HG02588 (cell line): ENCODE data around the gene RBM17.
A peak's percentile ranks its signal among the peaks of the same experiment; 100 is the strongest.
"Not testable (repeated sequence)": the region's sequence is repeated elsewhere in the genome, so short reads cannot be mapped to it uniquely, and the experiment has no call there.

Source experiments
- ATAC-seq: cut with Tn5 transposase; IDR thresholded peaks from one replicate; pipeline ENCODE4 v1.9.1; 2021; ENCODE audit warnings: mild to moderate bottlenecking, moderate library complexity; ENCODE audit not compliant: unreplicated experiment

RBM17 gene, protein sequence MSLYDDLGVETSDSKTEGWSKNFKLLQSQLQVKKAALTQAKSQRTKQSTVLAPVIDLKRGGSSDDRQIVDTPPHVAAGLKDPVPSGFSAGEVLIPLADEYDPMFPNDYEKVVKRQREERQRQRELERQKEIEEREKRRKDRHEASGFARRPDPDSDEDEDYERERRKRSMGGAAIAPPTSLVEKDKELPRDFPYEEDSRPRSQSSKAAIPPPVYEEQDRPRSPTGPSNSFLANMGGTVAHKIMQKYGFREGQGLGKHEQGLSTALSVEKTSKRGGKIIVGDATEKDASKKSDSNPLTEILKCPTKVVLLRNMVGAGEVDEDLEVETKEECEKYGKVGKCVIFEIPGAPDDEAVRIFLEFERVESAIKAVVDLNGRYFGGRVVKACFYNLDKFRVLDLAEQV

DNA sequence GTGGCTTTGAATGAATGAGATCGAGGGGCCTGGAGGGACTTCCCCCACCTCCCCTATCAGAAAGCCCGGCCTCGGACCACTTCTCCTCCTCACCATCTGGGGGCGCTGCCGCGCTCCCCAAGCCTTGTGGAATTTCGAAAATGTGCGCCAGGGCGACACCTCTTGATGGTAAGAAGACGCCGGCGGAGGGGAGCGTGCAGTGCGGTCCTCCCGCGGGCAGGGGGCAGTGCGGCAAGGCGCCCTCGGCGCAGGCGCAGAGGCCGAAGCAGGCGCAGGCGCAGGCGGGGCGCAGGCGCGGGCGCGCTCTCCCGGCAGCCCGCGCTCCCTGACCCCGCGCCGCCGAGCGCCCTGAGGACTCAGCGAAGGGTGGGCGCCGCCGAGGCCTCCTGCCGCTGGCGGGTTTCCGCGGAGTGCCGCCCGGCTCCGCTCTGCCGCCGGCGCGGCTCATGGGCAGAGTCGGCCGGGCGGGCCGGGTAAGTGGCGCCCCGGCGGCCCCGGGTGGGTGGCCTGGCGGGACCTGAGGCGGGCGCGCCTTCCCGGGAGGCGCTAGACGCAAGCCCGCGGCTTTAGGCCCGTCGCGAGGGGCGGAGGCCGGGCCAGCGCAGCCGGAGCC lies at the start of gene RBM17:
Gene RBM17, plus strand, starts transcription at position 314 of the 613 bp plus-strand sequence. CDS start 8,032 bp downstream, outside the sequence.
- ATAC-seq = peak; percentile 83

DNA sequence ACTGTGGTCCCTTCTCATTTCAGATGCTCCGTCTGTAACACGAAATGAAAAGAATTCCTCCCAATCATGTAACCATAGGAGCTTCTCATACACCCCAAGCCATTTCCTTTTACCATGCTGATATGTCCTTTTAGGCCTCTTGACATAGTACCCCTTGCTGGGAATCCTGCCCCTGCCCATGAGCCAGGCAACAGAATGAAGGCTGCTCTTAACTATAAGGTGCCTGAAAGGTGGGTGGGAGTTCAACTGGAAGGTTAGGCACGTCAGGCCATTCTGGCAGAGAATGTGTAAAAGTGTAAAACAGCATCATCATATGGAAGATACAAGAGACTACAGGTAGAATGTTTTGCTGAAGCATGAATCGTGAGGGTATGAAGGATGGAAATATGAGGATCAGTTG lies 49.1 kb upstream of the RBM17 start:
- ATAC-seq = no peak

DNA sequence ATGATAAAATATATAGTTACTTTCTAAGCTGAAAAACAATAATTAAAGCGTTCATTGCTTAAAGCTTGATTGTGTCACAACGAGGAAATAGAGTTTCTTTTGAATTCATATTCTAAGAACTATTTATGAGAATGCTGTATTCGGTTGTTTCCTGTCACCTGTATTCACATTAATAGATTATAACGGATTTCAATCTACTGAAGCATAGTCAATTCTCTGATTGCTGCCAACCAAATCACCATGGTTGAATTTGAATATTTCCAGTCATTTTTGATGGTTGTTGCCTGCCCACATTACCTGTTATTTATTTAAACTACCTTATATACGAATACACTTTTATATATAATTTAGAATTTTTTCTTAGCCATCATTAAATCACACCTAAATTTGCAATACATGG lies 48.6 kb upstream of the RBM17 start:
- ATAC-seq = no peak

DNA sequence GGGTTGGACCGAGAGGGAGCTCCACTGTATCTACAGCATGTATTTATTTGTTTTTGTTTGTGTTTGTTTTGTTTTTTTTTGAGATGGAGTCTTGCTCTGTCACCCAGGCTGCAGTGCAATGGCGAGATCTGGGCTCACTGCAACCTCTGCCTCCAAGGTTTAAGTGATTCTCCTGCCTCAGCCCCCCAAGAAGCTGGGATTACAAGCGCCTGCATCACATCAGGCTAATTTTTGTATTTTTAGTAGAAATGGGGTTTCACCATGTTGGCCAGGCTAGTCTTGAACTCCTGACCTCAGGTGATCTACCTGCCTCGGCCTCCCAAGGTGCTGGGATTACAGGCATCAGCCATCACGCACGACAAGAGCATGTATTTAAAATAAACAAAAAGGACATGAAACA lies 45.5 kb upstream of the RBM17 start:
- ATAC-seq = not testable (repeated sequence)

DNA sequence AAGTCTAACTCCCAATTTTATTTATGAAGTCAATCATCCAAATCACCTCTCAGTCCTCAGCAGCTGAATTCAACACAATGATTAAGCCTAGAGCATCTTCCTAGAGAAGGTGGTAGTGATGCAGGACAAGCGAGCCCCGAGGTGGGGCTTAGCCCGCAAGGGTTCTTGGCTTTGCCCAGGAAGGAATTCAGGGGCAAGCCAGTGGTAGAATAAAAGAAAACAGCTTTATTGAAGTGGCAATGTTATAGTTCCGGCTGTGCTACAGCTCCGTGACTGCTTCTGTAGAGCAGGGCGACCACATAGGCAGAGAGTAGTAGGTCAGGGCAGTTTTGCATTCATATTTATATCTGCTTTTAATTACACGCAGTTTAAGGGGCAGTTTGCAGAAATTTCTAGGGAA lies 44.8 kb upstream of the RBM17 start:
- ATAC-seq = no peak

DNA sequence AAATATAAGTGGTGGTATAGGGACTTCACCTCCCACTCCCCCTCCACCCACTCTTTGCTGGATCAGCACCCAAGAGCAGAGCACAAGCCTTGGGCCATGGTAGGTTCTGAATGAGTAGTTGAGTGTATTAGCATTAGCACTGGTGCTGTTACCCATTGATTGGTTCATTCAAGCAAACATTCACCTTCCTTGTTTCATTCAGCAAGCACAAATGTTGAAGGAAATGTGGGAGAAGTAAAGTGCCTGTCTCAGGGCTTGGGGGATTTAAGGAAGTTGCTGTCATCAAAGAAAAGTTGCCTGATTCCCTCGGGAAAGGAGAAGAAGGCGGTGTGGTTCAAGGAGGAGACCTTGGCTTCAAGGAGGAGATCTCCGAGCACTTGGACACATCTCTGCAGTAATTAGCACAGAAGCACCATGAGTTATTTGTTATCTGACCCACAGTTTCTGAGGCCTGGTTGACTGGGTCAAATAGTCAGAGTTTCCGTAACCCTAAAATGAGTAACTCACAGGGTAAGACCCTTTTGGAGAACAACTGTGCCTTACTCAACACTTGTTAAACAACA lies 44.0 kb upstream of the RBM17 start:
- ATAC-seq = peak; percentile 44

DNA sequence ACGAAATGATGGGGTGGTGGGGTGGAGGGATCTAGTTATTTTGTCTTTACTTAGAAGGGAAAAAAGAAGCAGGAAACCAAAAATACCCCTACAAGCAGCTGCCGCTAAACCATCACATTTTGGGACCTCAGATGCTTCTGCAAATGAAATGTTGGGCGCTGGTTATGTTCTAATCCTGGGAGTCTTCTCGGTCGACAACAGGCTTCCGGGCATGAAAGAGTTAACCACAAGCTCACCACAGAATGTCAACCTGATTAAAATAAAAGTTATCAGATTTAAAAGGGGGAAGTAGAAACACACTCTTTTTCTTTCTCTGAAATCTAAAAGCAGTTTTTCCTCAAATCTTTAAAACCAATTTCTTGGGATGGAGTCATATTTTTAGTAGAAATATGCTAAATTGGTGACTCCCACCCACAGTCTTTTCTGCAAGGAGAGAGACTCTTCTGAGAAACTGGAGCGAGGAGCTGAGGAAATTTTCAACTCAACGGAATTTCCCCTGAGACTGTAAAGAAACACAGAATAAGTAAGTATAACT lies 43.5 kb upstream of the RBM17 start:
- no peak for ATAC-seq

DNA sequence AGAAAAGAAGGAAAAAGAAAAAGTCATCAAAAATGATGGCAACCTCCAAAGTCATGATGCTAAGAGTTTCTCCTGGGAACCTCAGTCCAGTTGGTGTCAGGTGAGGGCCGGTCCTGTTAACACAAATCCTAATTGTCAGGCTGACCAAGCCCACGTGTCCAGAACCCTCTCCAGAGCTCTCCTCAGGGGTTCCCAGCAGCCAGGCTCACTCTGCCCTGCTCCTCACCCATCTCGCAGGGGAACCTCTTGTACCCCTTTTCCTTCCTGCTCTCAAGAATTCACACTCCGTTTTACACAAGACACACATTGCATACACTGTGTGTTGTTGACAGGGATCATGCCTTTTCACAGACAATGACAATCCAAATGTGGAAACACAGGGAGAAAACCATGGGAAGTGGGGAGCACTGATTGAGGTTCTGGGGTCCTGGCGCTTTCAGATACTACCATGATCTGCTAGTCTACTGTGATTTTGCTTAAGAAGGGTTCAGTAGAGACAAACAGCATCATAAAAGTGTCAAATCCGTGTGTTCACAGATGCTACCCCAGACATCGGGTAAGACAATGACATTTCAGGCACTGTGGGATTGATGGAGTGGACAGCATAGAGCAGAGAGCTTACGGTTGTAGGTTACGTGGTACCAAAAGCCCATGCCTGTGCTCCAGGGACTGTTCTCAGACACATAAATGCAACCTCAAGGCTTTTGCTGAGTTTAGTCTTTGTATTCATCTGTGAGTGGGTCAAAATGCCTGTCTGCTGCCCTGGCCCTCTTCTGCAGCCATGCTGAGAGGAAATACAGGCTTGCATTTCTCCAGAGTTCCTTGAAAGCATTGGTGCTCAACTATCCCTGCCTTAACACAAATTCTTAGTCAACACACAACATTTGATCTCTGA lies 42.7 kb upstream of the RBM17 start:
- no peak for ATAC-seq

DNA sequence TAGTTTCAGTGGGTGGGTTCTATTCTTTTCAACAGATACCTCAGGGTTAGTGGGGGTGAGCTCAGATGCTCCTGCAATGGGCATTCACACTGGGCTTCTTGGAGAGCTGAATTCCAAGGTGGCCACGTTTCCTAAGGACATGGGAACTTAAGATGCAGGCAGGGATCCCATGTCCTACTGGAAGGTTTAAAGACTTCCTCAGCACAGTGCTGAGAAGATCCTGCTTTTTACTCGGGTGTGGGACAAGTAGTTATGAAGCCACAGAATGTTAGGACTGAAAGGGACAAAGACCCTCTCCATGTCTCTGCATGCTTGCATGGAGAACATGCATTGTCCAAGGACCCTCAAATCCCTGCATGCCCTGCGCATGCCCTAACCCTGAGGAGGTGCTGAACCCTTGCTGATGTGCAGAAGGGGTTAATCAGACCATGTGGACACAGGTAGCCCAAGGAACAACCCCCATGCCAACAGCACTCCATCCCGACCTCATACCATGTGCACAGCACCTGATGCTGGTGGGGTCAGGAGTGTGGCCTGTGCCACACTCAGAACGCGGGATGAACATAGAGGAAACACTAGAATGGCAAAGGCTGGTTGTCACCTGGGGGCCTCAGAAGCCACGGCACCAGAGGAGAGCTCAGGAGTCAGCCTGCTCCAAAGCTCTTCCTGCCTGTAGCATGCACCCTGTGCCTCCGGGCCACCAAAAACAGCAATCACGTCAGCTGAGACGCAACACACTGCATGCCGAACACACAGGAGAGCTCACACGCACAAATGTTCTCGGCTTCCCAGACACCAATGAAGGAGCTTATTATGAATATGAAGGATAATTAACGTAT lies 41.8 kb upstream of the RBM17 start:
- no peak for ATAC-seq

DNA sequence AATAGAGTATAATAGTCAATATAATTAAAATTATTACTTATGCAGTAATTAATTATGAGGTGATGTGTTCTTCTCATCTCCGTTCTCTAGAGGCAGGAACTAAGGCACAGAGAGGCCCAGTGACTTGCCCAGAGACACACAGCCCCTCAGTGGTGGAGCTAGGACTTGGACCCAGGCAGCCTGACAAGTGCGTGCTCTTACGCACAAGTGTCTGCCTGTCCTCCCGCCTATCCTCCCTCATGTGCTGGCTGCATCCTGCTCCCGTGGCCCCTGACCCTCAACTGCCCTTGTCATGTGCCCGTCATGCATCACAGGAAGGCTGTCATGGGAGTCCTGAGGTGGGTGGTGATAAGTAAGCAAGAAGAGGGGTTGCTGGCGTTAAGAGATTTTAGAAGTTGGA lies 41.0 kb upstream of the RBM17 start:
- no peak for ATAC-seq

DNA sequence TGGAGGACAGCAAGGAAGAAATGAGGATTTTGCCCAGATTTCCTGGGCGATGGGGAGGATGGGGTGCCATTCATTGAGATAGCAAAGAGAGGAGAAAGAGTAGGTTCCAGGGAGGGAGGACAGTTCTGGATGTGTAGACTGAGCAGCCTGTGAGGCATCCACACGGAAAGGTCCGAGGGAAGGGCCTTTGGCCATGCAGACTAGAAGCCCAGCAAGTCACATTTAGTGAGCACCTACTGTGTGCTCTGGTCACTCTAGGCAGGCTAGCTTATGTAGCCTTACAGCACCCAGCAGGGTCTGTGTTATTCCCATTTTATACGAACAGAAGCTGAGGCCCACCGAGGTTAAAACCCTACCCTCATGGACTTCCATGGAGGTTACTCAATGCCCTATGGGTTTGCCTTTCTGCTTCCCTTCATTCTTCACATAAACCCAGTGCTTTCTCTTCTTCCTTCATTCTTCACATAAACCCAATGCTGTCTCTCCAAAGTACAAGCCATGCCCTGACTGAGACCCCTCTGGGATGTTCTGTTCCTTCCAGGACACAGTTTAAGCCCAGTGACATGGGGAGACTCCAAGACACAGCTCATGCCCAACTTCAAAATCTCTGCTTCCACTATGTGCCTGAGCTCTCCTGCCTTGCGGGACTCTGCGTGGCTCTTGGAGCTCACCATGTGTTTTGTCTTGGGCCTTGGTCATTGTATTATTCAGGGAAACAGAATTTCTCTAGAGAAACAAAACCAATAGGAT lies 40.4 kb upstream of the RBM17 start:
- ATAC-seq = no peak

DNA sequence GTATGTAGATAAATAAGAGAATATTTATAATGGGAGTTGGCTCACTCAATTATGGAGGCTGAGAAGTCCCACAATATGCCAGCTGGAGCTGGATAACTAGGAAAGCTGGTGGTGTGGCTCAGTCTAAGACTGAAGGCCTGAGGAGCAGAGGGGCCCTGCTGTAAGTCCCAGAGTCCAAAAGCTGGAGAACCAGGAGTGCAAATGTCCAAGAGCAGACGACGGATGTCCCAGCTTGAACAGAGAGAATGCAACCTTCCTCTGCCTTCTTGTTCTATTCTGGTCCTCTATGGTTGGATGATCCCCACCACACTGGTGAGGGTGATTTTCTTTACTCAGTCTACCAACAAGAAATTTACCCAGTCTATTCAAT lies 39.8 kb upstream of the RBM17 start:
- ATAC-seq = no peak

DNA sequence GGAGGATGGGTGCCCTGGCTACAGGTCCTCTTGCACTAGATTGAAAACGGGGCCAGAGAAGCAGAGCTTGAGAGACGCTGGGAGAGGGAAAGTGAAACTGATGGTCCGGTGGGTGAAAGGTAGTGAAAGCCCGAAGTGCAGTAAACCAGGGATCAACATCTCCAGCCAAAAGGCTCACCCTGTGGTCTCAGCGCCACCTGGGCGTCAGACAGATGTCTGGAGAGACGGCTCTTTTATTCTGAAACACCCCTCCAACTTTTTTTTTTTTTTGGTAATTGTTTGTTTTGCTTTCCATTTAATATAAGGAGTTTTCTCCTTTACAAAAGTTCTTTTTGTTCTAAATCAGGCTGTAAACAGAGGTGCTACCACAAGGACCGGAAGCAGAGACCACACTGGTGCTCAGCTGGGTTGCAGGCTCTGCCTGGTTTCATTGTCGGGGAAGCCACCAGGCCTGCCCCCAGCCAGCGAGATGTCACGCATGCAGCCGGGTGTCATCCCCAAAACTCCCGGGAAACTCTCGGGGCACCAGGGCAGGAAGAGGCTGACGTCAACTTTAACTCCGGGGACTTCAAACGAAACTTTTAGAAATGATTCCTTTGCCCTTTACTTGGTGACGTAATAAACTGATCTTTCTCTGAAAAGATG lies 37.9 kb upstream of the RBM17 start:
- peak; percentile 65 for ATAC-seq

DNA sequence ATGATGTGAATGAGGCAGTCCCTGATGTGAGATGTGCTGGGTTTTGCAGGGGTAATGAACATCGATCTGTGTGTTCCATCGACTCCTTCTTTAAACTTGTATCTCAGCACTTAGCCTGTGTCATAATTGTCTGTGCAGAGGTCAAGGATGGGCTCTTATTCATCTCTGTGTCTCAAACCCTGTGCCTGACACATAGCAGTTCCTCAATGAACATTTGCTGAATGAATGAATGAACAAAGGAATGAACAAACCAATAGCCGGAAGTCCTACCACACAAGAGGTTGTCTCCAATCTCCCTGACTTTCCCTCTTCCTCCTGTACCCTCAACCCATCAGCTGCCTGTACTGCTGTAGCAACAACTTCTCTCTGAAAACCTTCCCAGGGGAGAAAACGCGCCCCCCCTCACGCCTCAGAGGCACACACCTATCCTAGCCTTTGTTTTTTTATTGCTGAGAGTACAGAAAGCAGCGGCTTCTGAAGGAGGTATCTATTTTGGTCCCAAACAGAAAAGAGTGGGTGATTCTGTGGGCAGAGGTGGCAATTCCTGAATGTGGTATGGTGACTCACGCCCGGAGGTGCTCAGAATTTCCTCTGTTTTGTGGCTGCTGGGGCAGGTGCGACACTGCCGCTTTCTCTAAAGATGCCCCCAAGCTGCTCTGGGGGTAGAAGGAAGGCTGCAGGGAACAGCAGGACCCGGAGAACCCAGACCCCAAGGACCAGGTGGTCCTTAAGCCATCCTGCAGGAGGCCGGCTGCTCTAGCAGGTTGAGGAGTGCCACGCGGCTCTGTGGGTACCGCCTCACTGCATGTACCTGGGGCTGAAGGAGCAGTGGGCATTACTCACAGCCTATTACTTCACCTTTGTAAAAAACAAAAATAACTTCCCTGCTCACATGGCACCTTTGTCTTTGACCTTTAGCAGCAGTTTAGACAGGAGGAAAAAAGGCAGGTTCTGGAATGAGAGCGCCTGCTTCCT lies 36.3 kb upstream of the RBM17 start:
- ATAC-seq = peak; percentile 38

DNA sequence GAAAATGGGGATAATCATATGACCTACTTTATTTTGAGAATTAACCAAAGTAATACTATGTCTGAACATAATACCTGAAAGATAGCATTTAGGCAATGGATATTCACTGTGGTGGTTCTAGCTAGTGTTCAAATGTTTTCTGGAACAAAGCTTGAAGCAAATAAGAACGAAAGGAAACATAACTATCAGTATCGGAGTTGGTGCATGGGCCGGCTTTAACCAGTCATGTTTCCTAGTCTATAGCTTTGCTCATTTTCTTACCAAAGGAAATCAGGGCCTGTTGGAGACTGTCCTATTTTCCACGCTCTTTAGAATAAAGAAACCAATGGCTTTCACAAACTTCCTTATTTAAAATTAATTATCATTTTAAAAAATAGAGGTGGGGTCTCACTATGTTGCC lies 35.5 kb upstream of the RBM17 start:
- no peak for ATAC-seq

DNA sequence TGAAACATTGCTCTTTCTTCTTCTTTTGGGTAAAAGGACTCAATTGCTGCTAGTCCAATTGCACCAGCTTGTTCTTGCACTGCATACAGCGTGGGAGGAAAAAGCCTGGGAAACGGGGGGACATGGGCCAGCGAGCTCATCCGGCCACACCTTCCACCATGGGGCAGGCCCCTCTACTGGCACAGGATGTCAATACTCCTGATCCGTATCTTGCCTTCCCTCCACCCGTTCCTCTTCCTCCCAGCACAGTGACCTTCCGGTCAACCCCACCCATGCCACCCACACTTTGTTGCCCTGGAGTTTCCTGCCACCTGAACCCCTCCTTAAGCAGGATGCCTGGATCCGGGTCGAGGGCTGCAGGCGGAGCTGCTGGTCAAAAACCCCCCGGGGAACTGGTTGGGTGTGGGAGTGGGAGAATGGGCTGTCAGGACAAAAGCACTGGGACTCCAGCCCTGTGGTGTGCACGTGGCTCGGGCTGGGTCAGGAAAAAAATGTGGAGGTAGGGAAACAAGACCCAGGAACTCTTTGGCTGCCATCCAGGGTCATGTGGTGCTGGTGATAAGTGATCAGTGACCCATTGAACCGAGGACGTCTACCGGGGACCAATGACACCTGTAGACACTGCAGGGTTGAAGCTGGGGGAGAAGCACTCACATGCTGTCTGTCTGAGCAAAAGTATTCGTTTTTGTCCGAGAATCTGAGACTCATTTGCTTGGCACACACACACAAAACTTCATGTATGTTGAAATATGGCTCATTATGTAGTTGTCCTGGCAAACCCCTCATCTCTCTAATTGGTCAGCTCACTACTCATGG lies 34.8 kb upstream of the RBM17 start:
- no peak for ATAC-seq

DNA sequence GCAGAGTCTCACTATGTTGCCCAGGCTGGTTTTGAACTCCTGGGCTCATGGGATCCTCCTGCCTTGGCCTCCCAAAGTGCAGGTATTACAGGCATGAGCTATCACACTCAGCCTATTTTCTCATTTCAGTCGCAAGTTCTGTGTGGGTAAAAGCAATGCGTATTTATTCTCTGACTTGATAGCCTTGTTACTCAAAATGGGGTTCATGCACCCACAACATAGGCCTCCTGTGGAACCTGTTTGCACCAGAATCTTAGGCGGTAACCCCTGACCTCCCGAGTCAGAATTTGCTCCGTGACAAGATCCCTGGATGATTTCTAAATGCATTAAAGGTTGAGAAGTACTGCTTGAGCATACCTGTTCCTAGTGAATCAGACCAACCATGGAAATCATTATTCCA lies 34.0 kb upstream of the RBM17 start:
- ATAC-seq = no peak
